Tibial nerve (tissue), 4 donors: Measurements from ENCODE around the gene CDK6. TPM values are rescaled to one million over a fixed set of nuclear protein-coding genes. Genes with fewer than 3 reads are reported as not detected.

Experiments
- DNase-seq, 2 donors: peaks; one replicate each; pipeline ENCODE4 v3.0.0-alpha.2; 2019; ENCODE audit warnings: low spot score in 2 of 2
- H3K27ac ChIP-seq, 4 donors: fragments of 200-600 bp; sonication (generic) in 3 of 4; one replicate each; pipeline ENCODE4 v1.5.1; 2017 to 2019; ENCODE audit warnings: mild to moderate bottlenecking in 1 of 4
- H3K27me3 ChIP-seq, 2 donors: fragments of 200-600 bp; sonication (generic) in 1 of 2; one replicate each; pipeline versions ENCODE4 v1.5.1 to v1.6.0; 2017 to 2019
- H3K36me3 ChIP-seq, 3 donors: fragments of 200-600 bp; sonication (generic); one replicate each; pipeline ENCODE4 v1.5.1; 2018 to 2019
- H3K4me1 ChIP-seq, 4 donors: fragments of 200-600 bp; sonication (generic) in 3 of 4; one replicate each; pipeline ENCODE4 v1.5.1; 2017 to 2019
- H3K4me3 ChIP-seq, 4 donors: fragments of 200-600 bp; sonication (generic) in 3 of 4; one replicate each; pipeline ENCODE4 v1.5.1; 2017 to 2019; ENCODE audit warnings: mild to moderate bottlenecking in 1 of 4, moderate library complexity in 1 of 4
- H3K9me3 ChIP-seq, 4 donors: fragments of 200-600 bp; sonication (generic) in 3 of 4; one replicate each; pipeline ENCODE4 v1.5.1; 2017 to 2019
- EP300 ChIP-seq, 2 donors: sonication (generic); formaldehyde crosslinking; IDR thresholded peaks; one replicate each; pipeline ENCODE4 v1.6.1; 2017; ENCODE audit warnings: antibody characterized with exemption in 2 of 2, mild to moderate bottlenecking in 1 of 2
- POLR2A ChIP-seq, 2 donors: fragments of 450-650 bp; IDR thresholded peaks; one replicate each; pipeline ENCODE4 v1.6.1; 2017; ENCODE audit warnings: antibody characterized with exemption in 2 of 2, mild to moderate bottlenecking in 2 of 2, moderate library complexity in 2 of 2
- WGBS, 2 donors: methylation state at CpG; one replicate each; pipeline ENCODE4 v1.1.5; 2018; 5-methylcytosine and 5-hydroxymethylcytosine counted together
- total RNA-seq, 4 donors: library from RNA; depleted of rRNA; stranded (reverse); fragments of >200 nt; gene quantifications; one replicate each; pipeline ENCODE4 v1.1.0, GENCODE V29; 2016
- TF ChIP-seq, protein P1 (sequence below), 5 experiments: fragments of 200-600 bp in 3 of 5; fragments of 450-650 bp in 2 of 5; sonication (generic) in 3 of 5; IDR thresholded peaks; one replicate each; pipeline ENCODE4 v1.5.1; 2016 to 2019; ENCODE audit warnings: antibody characterized with exemption in 5 of 5, mild to moderate bottlenecking in 3 of 5, moderate library complexity in 2 of 5

Gene CDK6
- total RNA-seq, 4 donors from 2014 or later: 14.4 to 45.4 (median 26.6) TPM

DNA sequence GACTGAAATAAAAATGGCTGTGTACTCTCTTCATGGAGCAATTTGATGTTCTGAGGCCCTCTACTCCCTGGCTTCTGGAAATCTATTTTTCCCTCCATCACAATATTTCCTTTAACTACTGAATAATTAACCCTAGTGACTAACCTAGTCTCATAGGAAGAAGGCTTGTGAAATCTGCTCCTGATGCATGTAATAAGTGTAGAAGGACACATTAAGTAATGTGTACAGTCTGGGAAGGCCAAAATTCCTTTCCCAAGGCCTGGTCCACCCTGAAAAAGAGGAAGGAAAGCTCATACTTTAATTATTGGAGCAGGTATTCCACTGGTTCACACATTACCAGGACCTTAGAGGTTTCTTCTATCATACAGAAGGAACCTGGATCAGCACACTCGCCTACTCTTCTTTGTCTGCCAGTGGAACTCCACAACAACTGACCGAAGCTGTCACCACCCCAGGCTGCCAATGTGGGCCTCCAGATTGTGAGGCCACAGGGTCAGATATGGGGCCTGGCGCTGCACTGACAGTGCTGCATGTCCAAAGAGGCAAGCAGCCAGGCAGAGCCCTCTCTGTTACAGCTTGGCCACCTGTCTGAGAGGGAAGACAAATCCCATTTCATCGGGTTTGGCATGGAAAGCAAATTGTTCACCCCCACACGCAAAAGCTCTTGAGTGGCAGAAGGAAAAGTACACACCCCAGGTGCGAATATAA lies 191.8 kb downstream of the CDK6 start:
- H3K27ac ChIP-seq: peak overlapping the region in 2 of 4 donors; percentile 13 to 32
- TF ChIP-seq EP300 (IDR thresholded peaks at IDR 0.05) (no peak), POLR2A (IDR thresholded peaks at IDR 0.05) (no peak)
- TF ChIP-seq, protein P1, sequence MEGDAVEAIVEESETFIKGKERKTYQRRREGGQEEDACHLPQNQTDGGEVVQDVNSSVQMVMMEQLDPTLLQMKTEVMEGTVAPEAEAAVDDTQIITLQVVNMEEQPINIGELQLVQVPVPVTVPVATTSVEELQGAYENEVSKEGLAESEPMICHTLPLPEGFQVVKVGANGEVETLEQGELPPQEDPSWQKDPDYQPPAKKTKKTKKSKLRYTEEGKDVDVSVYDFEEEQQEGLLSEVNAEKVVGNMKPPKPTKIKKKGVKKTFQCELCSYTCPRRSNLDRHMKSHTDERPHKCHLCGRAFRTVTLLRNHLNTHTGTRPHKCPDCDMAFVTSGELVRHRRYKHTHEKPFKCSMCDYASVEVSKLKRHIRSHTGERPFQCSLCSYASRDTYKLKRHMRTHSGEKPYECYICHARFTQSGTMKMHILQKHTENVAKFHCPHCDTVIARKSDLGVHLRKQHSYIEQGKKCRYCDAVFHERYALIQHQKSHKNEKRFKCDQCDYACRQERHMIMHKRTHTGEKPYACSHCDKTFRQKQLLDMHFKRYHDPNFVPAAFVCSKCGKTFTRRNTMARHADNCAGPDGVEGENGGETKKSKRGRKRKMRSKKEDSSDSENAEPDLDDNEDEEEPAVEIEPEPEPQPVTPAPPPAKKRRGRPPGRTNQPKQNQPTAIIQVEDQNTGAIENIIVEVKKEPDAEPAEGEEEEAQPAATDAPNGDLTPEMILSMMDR (IDR thresholded peaks at IDR 0.05): no peak
- H3K27me3 ChIP-seq: no peaks in the 10 kb centered on the region
- peaks cover 0 to 27% (median 9%) of the 10 kb centered on the region in 4 donors for H3K4me1 ChIP-seq
- no peak overlapping the region for H3K4me3 ChIP-seq
- no peaks in the 10 kb centered on the region for H3K36me3 ChIP-seq
- no peak for DNase-seq
- H3K9me3 ChIP-seq: no peaks in the 10 kb centered on the region
- 86 to 88% methylated on average over 6 of the region's 6 CpGs for WGBS, 2 donors

DNA sequence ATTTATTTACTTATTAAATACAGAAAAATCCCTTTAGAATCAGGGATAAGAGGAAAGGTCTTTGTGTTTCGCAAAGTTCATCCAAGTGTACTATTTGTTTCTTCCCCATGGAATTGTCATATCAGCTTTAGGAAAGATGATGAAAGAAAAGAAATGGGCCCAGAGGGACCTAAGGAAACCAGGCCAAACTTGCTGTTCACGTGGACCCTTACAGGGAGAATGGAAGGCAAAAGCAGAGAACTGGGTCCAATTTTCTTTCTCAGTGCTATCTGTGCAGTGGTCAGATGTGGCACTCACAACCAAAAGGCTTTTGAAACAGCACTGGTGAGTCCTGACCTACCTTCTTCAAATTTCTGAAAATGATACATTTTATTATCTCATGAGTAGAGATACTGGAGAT lies 192.6 kb downstream of the CDK6 start:
- no peaks in the 10 kb centered on the region for H3K27me3 ChIP-seq
- H3K9me3 ChIP-seq: no peaks in the 10 kb centered on the region
- WGBS, 2 donors: 70 to 74% methylated on average over 2 of the region's 2 CpGs
- peaks cover 0 to 27% (median 9%) of the 10 kb centered on the region in 4 donors for H3K4me1 ChIP-seq
- DNase-seq: no peak
- no peak overlapping the region for H3K27ac ChIP-seq
- no peaks in the 10 kb centered on the region for H3K36me3 ChIP-seq
- peak in 1 of 2 donors; percentile 11 for TF ChIP-seq EP300 (IDR thresholded peaks at IDR 0.05)
- no peak for TF ChIP-seq POLR2A (IDR thresholded peaks at IDR 0.05)
- H3K4me3 ChIP-seq: no peak overlapping the region

DNA sequence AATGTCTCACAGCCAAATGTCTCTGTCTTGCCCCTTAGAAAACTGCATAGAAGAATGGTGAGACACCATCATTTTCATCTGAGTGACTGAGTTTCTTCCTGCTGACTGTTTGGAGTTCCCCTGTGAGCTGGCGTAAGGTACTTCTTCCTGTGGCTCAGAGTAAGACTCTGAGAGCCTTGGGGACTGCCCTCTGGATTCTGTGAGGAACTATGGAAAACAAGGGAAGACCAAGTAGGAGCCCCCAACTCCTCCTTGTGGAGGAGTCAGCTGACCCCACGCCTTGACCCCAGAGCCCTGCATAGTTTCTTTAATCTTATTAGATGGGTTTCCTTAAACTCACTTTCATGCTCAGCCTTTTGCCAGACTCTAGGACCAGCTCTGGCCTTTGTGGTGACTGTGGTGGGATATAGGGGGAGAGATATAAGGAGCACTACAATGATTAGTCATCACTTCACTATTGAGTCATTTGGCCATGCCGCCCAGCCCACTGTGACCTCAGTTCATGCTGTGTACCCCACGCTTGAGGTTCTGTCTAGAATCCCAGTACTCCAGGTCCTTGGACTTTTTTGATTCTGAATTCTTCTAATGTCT lies 194.4 kb downstream of the CDK6 start:
- Histone ChIP-seq H3K4me3 (no peak overlapping the region), H3K27me3 (no peaks in the 10 kb centered on the region), H3K4me1 (peaks cover 0 to 27% (median 9%) of the 10 kb centered on the region in 4 donors), H3K27ac (no peak overlapping the region), H3K36me3 (no peaks in the 10 kb centered on the region), H3K9me3 (no peaks in the 10 kb centered on the region)
- DNase-seq: no peak
- TF ChIP-seq, protein P1 (IDR thresholded peaks at IDR 0.05): no peak
- no peak for TF ChIP-seq POLR2A (IDR thresholded peaks at IDR 0.05)
- TF ChIP-seq EP300 (IDR thresholded peaks at IDR 0.05): no peak
- 78 to 80% methylated on average over 4 of the region's 4 CpGs for WGBS, 2 donors

DNA sequence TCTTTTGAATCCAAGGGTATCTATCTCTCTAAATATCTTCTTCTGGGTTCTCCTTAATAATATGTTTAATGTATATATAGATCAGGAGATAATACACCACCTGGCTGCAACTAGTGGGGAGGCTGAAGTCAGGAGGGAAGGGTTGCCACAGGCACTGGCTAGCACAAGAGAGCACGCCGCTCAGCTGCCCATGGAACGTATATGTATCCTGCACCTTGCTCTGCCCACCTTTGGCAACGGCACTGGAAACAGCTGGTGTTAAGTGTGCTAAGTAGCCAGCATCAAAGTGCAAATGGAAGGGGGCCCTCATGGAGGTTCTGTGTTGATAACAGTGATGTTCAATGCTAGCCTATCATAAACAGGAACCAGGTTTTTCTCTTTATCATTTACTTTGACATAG lies 196.4 kb downstream of the CDK6 start:
- Histone ChIP-seq H3K4me1 (peaks cover 0 to 31% (median 9%) of the 10 kb centered on the region in 4 donors), H3K9me3 (no peaks in the 10 kb centered on the region), H3K27ac (no peak overlapping the region), H3K36me3 (no peaks in the 10 kb centered on the region), H3K4me3 (no peak overlapping the region), H3K27me3 (no peaks in the 10 kb centered on the region)
- WGBS, 2 donors: 90 to 95% methylated on average over 4 of the region's 4 CpGs
- no peak for DNase-seq
- no peak for TF ChIP-seq POLR2A (IDR thresholded peaks at IDR 0.05)
- no peak for TF ChIP-seq EP300 (IDR thresholded peaks at IDR 0.05)
- TF ChIP-seq, protein P1 (IDR thresholded peaks at IDR 0.05): no peak

DNA sequence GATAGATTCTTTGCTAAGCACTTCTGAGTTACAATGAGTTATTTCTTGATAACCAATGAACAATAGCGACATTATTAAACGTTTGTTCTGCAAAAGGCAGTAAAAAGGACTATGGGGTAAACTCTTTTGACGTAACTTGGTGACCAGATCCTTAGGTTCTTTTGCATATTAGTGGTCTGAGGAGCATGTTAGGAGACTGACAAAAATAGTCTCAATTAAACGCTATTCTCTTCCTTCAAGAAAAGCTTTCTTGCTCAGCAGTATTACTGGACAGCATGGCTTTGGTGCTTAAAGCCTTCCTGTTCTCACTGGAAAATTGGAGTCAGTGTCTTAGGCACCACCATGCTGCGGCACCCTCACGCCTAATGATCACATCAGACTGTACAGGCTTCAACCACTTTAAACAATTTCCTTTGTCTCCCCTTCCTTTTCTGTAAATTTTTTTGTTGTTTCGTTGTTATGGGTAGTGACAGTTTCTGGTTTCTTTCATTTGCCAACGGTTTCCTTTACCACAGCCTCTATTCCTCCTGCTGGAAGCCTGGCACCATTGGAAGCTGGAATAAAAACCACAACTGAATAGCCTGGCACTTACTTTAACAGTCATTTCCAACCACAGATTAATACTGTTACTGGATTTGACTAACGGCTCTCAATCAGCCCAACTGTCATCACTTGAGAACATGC lies 197.0 kb downstream of the CDK6 start:
- TF ChIP-seq, protein P1 (IDR thresholded peaks at IDR 0.05): no peak
- Histone ChIP-seq H3K4me3 (no peak overlapping the region), H3K36me3 (no peaks in the 10 kb centered on the region), H3K27me3 (no peaks in the 10 kb centered on the region), H3K9me3 (no peaks in the 10 kb centered on the region), H3K27ac (no peak overlapping the region), H3K4me1 (peaks cover 2 to 31% (median 12%) of the 10 kb centered on the region in 4 donors)
- WGBS, 2 donors: 60 to 61% methylated on average over 9 of the region's 9 CpGs
- DNase-seq: no peak
